GM12873 (cell line): ENCODE results near the gene ESF1.

Experiments used
- CTCF ChIP-seq: IDR thresholded peaks from 2 replicates; pipeline ENCODE4 v1.5.1; 2012; ENCODE audit warnings: low read depth, mild to moderate bottlenecking, moderate library complexity, low read length, control low read depth; ENCODE audit not compliant: insufficient read depth; ENCODE audit errors: missing control alignments

ESF1 gene

GRCh38 chr20:13800728-13801134 is 16.0 kb upstream of the ESF1 start:
- TF ChIP-seq CTCF: no peak

DNA sequence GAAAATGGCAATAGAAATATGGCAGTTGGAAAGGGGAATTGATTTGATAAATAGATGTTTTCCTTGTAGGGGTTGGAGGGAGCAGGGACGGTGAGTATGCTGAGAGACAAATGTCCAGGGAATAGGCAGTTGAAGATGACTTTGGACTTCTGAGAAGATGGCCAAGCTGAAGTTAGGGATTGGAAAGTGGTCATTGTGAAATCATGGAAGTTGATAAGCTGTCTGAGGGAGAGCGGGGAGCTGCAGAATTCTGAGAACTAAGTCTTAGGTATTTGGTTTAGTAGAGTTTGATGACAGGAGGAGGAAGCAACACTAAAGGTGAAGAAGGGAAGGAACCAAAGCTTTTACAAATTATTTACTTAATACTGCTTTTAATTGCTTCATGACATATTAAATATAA is 15.3 kb upstream of the ESF1 start:
- no peak for TF ChIP-seq CTCF

GRCh38 chr20:13799040-13799439 is 14.3 kb upstream of the ESF1 start:
- no peak for TF ChIP-seq CTCF

GRCh38 chr20:13794667-13795066 is 9.9 kb upstream of the ESF1 start:
- no peak for TF ChIP-seq CTCF

GRCh38 chr20:13793001-13793400 is 8.3 kb upstream of the ESF1 start:
- no peak for TF ChIP-seq CTCF

- TF ChIP-seq CTCF: no peak
Observed at GRCh38 chr20:13791540-13792459, 7.1 kb upstream of the ESF1 start.

DNA sequence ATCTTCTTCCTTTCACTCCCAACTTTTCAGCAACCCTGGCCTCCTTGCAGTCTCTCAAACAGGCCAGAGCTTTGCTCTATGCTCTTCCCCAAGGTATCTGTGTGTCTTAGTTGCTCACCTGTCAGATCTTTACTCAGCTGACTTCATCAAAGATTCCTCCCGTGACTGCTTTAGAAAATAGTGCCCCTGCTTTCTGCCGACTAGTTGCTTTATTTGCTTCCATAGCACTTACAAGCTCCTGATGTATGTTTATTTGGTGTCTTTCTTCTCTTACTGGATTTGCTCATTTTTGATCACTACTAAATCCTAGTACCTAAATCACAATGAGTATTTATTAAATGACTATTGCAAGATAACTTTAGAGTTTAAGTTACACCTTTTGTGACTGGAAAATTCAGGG is 6.0 kb upstream of the ESF1 start:
- TF ChIP-seq CTCF: no peak
